Neural cell (in vitro differentiated cells): ENCODE data around the gene AKR7A2. TPM values are rescaled to one million over a fixed set of nuclear protein-coding genes. Genes with fewer than 3 reads are reported as not detected.

ENCODE experiments used
- H2AFZ ChIP-seq: fragments of 200-600, 300-800 bp; sonication (generic), shearing (Covaris generic); 2 replicates; pipeline ENCODE4 v1.6.0; 2014; ENCODE audit warnings: low read depth, mild to moderate bottlenecking, antibody characterized with exemption, low read length, moderate library complexity
- H3F3A ChIP-seq: fragments of 200-600 bp; shearing (Covaris generic); 2 replicates; pipeline ENCODE4 v1.6.1; 2016; ENCODE audit warnings: mild to moderate bottlenecking, moderate library complexity, mixed read lengths, antibody characterized with exemption, low read length; ENCODE audit not compliant: insufficient read depth, poor library complexity, severe bottlenecking
- H3K27ac ChIP-seq: fragments of 200-600, 300-800 bp; sonication (generic), shearing (Covaris generic); 2 replicates; pipeline ENCODE4 v1.5.1; 2014; ENCODE audit warnings: mild to moderate bottlenecking, low read length, moderate library complexity
- H3K27me3 ChIP-seq: fragments of 300-800, 200-600 bp; sonication (generic), shearing (Covaris generic); 2 replicates; pipeline ENCODE4 v1.6.0; 2014; ENCODE audit warnings: mild to moderate bottlenecking, low read depth, low read length, moderate library complexity; ENCODE audit not compliant: insufficient read depth
- H3K36me3 ChIP-seq: fragments of 300-800, 200-600 bp; sonication (generic), shearing (Covaris generic); 2 replicates; pipeline ENCODE4 v1.5.1; 2014; ENCODE audit warnings: mild to moderate bottlenecking, antibody characterized with exemption, low read length, moderate library complexity; ENCODE audit not compliant: insufficient read depth
- H3K4me2 ChIP-seq: fragments of 300-800, 200-600 bp; sonication (generic), shearing (Covaris generic); 2 replicates; pipeline ENCODE4 v1.6.0; 2014; ENCODE audit warnings: mild to moderate bottlenecking, low read length
- H3K4me3 ChIP-seq: fragments of 300-800, 200-600 bp; sonication (generic), shearing (Covaris generic); 2 replicates; pipeline ENCODE4 v1.5.1; 2014; ENCODE audit warnings: mild to moderate bottlenecking, low read length, moderate library complexity
- H3K79me2 ChIP-seq: fragments of 200-600 bp; shearing (Covaris generic); replicated peaks from 2 replicates; pipeline ENCODE4 v1.6.0; 2014; ENCODE audit warnings: mild to moderate bottlenecking, low read length, moderate library complexity; ENCODE audit not compliant: insufficient read depth
- H3K9ac ChIP-seq: fragments of 300-800, 200-600 bp; sonication (generic), shearing (Covaris generic); 2 replicates; pipeline ENCODE4 v1.6.1; 2016; ENCODE audit warnings: mild to moderate bottlenecking, low read length, mixed read lengths
- H3K9me2 ChIP-seq: fragments of 200-600 bp; shearing (Covaris generic); 2 replicates; pipeline ENCODE4 v1.6.1; 2016; ENCODE audit warnings: mild to moderate bottlenecking, low read length, mixed read lengths; ENCODE audit not compliant: insufficient read depth
- H3K9me3 ChIP-seq: fragments of 200-600, 300-800 bp; sonication (generic), shearing (Covaris generic); 2 replicates; pipeline ENCODE4 v1.6.1; 2016; ENCODE audit warnings: mild to moderate bottlenecking, mixed run types, low read length, moderate library complexity, mixed read lengths
- H4K20me1 ChIP-seq: fragments of 200-600 bp; shearing (Covaris generic); 2 replicates; pipeline ENCODE4 v1.6.1; 2016; ENCODE audit warnings: mild to moderate bottlenecking, mixed run types; ENCODE audit not compliant: insufficient read depth
- CTCF ChIP-seq: fragments of 450-650 bp; IDR thresholded peaks from 2 replicates; pipeline ENCODE4 v1.5.1; 2014; ENCODE audit warnings: antibody characterized with exemption, mild to moderate bottlenecking, moderate library complexity; ENCODE audit not compliant: poor library complexity, severe bottlenecking
- EP300 ChIP-seq: fragments of 450-650 bp; conservative IDR thresholded peaks from 2 replicates; pipeline ENCODE4 v1.6.1; 2014; ENCODE audit warnings: antibody characterized with exemption, mild to moderate bottlenecking, moderate library complexity; ENCODE audit not compliant: poor library complexity, severe bottlenecking
- EZH2 ChIP-seq: fragments of 200-600, 300-800 bp; shearing (Covaris generic), sonication (generic); IDR thresholded peaks from 2 replicates; pipeline ENCODE4 v1.6.1; 2014; ENCODE audit warnings: antibody characterized with exemption, low read length, borderline replicate concordance, mild to moderate bottlenecking; ENCODE audit not compliant: insufficient read depth, poor library complexity, severe bottlenecking
- MXI1 ChIP-seq: fragments of 450-650 bp; conservative IDR thresholded peaks from 2 replicates; pipeline ENCODE4 v1.6.1; 2014; ENCODE audit warnings: antibody characterized with exemption, mild to moderate bottlenecking; ENCODE audit not compliant: poor library complexity, severe bottlenecking
- POLR2AphosphoS5 ChIP-seq: IDR thresholded peaks from 2 replicates; pipeline ENCODE4 v1.6.1; 2012
- RAD21 ChIP-seq: fragments of 450-650 bp; conservative IDR thresholded peaks from 2 replicates; pipeline ENCODE4 v1.6.1; 2014; ENCODE audit warnings: antibody characterized with exemption, mild to moderate bottlenecking, moderate library complexity
- REST ChIP-seq: IDR thresholded peaks from 2 replicates; pipeline ENCODE4 v1.6.1; 2012; ENCODE audit warnings: borderline replicate concordance
- SMC3 ChIP-seq: fragments of 450-650 bp; conservative IDR thresholded peaks from 2 replicates; pipeline ENCODE4 v1.6.1; 2014; ENCODE audit warnings: antibody characterized with exemption, mild to moderate bottlenecking, moderate library complexity; ENCODE audit not compliant: poor library complexity
- TAF1 ChIP-seq: IDR thresholded peaks from 2 replicates; pipeline ENCODE4 v1.6.1; 2012; ENCODE audit warnings: low read depth
- polyA plus RNA-seq: library from polyadenylated mRNA; depleted of rRNA; stranded (reverse); fragments of >200 nt; gene quantifications from 2 replicates; pipeline ENCODE4 v1.2.3, GENCODE V29; 2014

Gene AKR7A2
- polyA plus RNA-seq, 1 donor from 2014 or later = 50.6 TPM

- Histone ChIP-seq H3K9me2 (no peaks in the 10 kb centered on the region), H3K27me3 (no peaks in the 10 kb centered on the region), H3K9ac (no peak overlapping the region), H3F3A (no peaks in the 10 kb centered on the region), H4K20me1 (no peaks in the 10 kb centered on the region), H3K79me2 (no peaks in the 10 kb centered on the region), H3K36me3 (no peaks in the 10 kb centered on the region), H3K4me2 (no peak overlapping the region), H2AFZ (no peak overlapping the region), H3K27ac (no peak overlapping the region), H3K9me3 (no peaks in the 10 kb centered on the region), H3K4me3 (no peak overlapping the region)
- TF ChIP-seq MXI1 = no peak
- no peak for TF ChIP-seq EZH2
- TF ChIP-seq EP300 = no peak
- TF ChIP-seq CTCF = no peak
- TF ChIP-seq TAF1 = no peak
- no peak for TF ChIP-seq REST
- TF ChIP-seq POLR2AphosphoS5 = no peak
- TF ChIP-seq RAD21 = no peak
- no peak for TF ChIP-seq SMC3
Observed at GRCh38 chr1:19324665-19324990, 12.7 kb upstream of the AKR7A2 start.

GRCh38 chr1:19323987-19324664 lies 12.2 kb upstream of the AKR7A2 start:
- no peak overlapping the region for H2AFZ ChIP-seq
- no peak overlapping the region for H3K4me3 ChIP-seq
- no peaks in the 10 kb centered on the region for H3K36me3 ChIP-seq
- no peaks in the 10 kb centered on the region for H4K20me1 ChIP-seq
- TF ChIP-seq RAD21 (no peak), REST (no peak), CTCF (no peak), SMC3 (no peak), EP300 (no peak), TAF1 (no peak), EZH2 (no peak), MXI1 (no peak), POLR2AphosphoS5 (no peak)
- no peaks in the 10 kb centered on the region for H3K27me3 ChIP-seq
- H3K9me2 ChIP-seq = no peaks in the 10 kb centered on the region
- H3K9ac ChIP-seq = no peak overlapping the region
- H3K9me3 ChIP-seq = no peaks in the 10 kb centered on the region
- H3K4me2 ChIP-seq = no peak overlapping the region
- no peaks in the 10 kb centered on the region for H3K79me2 ChIP-seq
- no peak overlapping the region for H3K27ac ChIP-seq
- no peaks in the 10 kb centered on the region for H3F3A ChIP-seq
